ENCODE results near the gene TAS2R50. TPM values are rescaled to one million over a fixed set of nuclear protein-coding genes. Genes with fewer than 3 reads are reported as not detected.

TAS2R50 gene
- total RNA-seq, 1 experiment from 2014 or later, result 0.18 TPM

DNA sequence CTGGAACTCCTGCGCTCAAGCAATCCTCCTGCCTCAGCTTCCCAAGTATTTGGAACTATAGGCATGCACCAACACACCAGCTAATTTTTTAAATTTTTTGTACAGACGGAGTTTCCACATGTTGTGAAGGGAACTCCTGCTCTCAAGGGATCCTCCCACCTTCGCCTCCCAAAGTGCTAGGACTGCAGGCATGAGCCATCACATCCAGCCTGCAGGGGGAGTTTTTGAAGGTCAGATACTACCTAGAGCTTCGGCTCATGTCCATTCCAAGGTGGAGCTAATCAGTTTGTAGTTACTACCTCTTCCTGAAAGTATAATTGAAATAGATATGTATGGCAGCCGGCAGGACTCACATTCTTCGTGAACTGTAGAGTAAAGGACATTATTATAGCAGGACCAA lies 39.4 kb upstream of the TAS2R50 start:
- H3K36me3 ChIP-seq (ENCODE audit: control insufficient read depth, insufficient read depth, low read length), result no peaks in the 10 kb centered on the region

DNA sequence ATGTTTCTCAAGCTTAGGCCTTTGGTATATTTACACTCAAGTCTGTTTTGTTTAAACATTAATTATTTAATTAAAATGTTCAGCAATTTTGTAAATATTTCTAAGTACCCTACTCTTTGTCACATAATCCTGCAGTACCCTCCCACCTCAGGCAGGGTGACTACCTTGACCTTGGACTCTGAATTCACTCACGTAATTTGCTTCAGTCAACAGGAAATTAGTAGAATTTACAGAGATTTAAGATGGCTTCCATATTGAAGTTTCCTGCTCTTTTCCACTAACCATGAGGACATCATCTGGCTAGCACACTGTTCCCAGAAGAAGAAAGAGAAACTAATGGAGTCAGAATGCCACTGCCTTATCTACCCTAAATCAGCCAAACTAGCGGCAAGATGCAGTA lies 36.7 kb upstream of the TAS2R50 start:
- Histone ChIP-seq H3K4me1 (ENCODE audit: control insufficient read depth, insufficient read depth, low read length) (no peaks in the 10 kb centered on the region), H3K4me3 (ENCODE audit: low read depth in 2 of 2, low read length in 2 of 2) (no peak overlapping the region), H3K36me3 (ENCODE audit: control insufficient read depth, insufficient read depth, low read length) (no peaks in the 10 kb centered on the region), H3K27me3 (ENCODE audit: control insufficient read depth, insufficient read depth, low read length) (no peaks in the 10 kb centered on the region), H3K27ac (ENCODE audit: low read length) (no peak overlapping the region), H3K9me3 (ENCODE audit: control insufficient read depth, insufficient read depth, low read depth, low read length) (no peaks in the 10 kb centered on the region)
- no TSS peak for BruUV-seq (replicated peaks)
- ChIA-PET CTCF (no interaction called here), POLR2A (no interaction called here)
- DNase-seq (ENCODE audit: low read depth, low spot score) (no peak), ATAC-seq (no peak)
- in situ Hi-C loops (cut with HindIII; ENCODE audit: low pct_unique_long_range_greater_than_20kb, low sequenced_read_pairs) (no loop called here), intact Hi-C loops (cut with micrococcal nuclease; ENCODE audit: unreplicated experiment) (no loop called here)
- no peak for TF ChIP-seq TCF7L2 (IDR thresholded peaks at IDR 0.05; ENCODE audit: low read depth, low read length)
- no peak for TF ChIP-seq POLR2AphosphoS5 (IDR thresholded peaks at IDR 0.05; ENCODE audit: low read depth, low read length)
- TF ChIP-seq, protein P1, sequence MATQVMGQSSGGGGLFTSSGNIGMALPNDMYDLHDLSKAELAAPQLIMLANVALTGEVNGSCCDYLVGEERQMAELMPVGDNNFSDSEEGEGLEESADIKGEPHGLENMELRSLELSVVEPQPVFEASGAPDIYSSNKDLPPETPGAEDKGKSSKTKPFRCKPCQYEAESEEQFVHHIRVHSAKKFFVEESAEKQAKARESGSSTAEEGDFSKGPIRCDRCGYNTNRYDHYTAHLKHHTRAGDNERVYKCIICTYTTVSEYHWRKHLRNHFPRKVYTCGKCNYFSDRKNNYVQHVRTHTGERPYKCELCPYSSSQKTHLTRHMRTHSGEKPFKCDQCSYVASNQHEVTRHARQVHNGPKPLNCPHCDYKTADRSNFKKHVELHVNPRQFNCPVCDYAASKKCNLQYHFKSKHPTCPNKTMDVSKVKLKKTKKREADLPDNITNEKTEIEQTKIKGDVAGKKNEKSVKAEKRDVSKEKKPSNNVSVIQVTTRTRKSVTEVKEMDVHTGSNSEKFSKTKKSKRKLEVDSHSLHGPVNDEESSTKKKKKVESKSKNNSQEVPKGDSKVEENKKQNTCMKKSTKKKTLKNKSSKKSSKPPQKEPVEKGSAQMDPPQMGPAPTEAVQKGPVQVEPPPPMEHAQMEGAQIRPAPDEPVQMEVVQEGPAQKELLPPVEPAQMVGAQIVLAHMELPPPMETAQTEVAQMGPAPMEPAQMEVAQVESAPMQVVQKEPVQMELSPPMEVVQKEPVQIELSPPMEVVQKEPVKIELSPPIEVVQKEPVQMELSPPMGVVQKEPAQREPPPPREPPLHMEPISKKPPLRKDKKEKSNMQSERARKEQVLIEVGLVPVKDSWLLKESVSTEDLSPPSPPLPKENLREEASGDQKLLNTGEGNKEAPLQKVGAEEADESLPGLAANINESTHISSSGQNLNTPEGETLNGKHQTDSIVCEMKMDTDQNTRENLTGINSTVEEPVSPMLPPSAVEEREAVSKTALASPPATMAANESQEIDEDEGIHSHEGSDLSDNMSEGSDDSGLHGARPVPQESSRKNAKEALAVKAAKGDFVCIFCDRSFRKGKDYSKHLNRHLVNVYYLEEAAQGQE (IDR thresholded peaks at IDR 0.05; ENCODE audit: insufficient read depth in 1 of 2, low read depth in 2 of 2, low read length in 1 of 2), result no peak
- TF ChIP-seq, protein P2, sequence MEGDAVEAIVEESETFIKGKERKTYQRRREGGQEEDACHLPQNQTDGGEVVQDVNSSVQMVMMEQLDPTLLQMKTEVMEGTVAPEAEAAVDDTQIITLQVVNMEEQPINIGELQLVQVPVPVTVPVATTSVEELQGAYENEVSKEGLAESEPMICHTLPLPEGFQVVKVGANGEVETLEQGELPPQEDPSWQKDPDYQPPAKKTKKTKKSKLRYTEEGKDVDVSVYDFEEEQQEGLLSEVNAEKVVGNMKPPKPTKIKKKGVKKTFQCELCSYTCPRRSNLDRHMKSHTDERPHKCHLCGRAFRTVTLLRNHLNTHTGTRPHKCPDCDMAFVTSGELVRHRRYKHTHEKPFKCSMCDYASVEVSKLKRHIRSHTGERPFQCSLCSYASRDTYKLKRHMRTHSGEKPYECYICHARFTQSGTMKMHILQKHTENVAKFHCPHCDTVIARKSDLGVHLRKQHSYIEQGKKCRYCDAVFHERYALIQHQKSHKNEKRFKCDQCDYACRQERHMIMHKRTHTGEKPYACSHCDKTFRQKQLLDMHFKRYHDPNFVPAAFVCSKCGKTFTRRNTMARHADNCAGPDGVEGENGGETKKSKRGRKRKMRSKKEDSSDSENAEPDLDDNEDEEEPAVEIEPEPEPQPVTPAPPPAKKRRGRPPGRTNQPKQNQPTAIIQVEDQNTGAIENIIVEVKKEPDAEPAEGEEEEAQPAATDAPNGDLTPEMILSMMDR (IDR thresholded peaks at IDR 0.05), result no peak
- no peak for TF ChIP-seq SIN3A (IDR thresholded peaks at IDR 0.05; ENCODE audit: borderline replicate concordance, insufficient read depth, low read depth, low read length)

More for the DNA sequence above, 39.4 kb upstream of the TAS2R50 start:
- BruUV-seq (replicated peaks), result no TSS peak
- no peak for TF ChIP-seq TCF7L2 (IDR thresholded peaks at IDR 0.05; ENCODE audit: low read depth, low read length)
- TF ChIP-seq, protein P2 (IDR thresholded peaks at IDR 0.05), result peak; percentile 13; the same call in 1 of the 2 replicates
- H3K9me3 ChIP-seq (ENCODE audit: control insufficient read depth, insufficient read depth, low read depth, low read length), result no peaks in the 10 kb centered on the region
- H3K4me3 ChIP-seq (ENCODE audit: low read depth in 2 of 2, low read length in 2 of 2), result no peak overlapping the region
- H3K27ac ChIP-seq (ENCODE audit: low read length), result no peak overlapping the region
- H3K27me3 ChIP-seq (ENCODE audit: control insufficient read depth, insufficient read depth, low read length), result no peaks in the 10 kb centered on the region
- intact Hi-C loops (cut with micrococcal nuclease; ENCODE audit: unreplicated experiment) (no loop called here), in situ Hi-C loops (cut with HindIII; ENCODE audit: low pct_unique_long_range_greater_than_20kb, low sequenced_read_pairs) (no loop called here)
- DNase-seq (ENCODE audit: low read depth, low spot score), result no peak
- POLR2A ChIA-PET, result no interaction called here
- no peaks in the 10 kb centered on the region for H3K4me1 ChIP-seq (ENCODE audit: control insufficient read depth, insufficient read depth, low read length)
- CTCF ChIA-PET, result no interaction called here
- ATAC-seq, result no peak

DNA sequence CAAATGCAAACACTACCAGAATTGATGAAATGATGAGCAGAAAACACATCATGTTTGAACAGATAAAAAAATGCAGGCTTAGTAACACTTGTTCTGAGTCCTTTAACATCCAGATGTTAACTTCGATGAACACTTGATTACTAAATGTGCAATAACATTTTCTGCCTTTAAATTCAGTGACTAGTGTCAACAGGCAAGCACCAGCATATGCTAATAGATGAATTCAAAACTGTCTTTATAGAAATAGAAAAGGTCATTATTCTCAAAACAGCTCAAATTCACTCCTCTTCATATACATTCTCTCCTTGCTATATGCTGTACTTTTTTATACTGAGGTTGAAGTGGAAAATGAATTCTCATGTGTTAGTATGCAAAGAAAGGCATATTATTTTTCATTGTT lies 35.8 kb upstream of the TAS2R50 start, which contains the start of gene TAS2R19:
TAS2R19 (minus strand) TSS at position 101 of the 400 bp plus-strand sequence; CDS start at position 52, 49 bp downstream.
- Histone ChIP-seq H3K9me3 (ENCODE audit: control insufficient read depth, insufficient read depth, low read depth, low read length) (no peaks in the 10 kb centered on the region), H3K27ac (ENCODE audit: low read length) (no peak within 1 kb of the TSS), H3K4me1 (ENCODE audit: control insufficient read depth, insufficient read depth, low read length) (no peaks in the 10 kb centered on the region), H3K27me3 (ENCODE audit: control insufficient read depth, insufficient read depth, low read length) (no peaks in the 10 kb centered on the region), H3K4me3 (ENCODE audit: low read depth in 2 of 2, low read length in 2 of 2) (no peak within 1 kb of the TSS), H3K36me3 (ENCODE audit: control insufficient read depth, insufficient read depth, low read length) (no peaks in the 10 kb centered on the region)
- intact Hi-C loops (cut with micrococcal nuclease; ENCODE audit: unreplicated experiment), result no loop called here
- ATAC-seq, result no peak
- TF ChIP-seq, protein P1 (IDR thresholded peaks at IDR 0.05; ENCODE audit: insufficient read depth in 1 of 2, low read depth in 2 of 2, low read length in 1 of 2), result no peak
- TF ChIP-seq TCF7L2 (IDR thresholded peaks at IDR 0.05; ENCODE audit: low read depth, low read length), result no peak
- TF ChIP-seq, protein P2 (IDR thresholded peaks at IDR 0.05), result no peak
- no peak for DNase-seq (ENCODE audit: low read depth, low spot score)
- ChIA-PET CTCF (no interaction called here), POLR2A (no interaction called here)
- no TSS peak for BruUV-seq (replicated peaks)
- in situ Hi-C loops (cut with HindIII; ENCODE audit: low pct_unique_long_range_greater_than_20kb, low sequenced_read_pairs), result no loop called here
